Measurements from ENCODE around the gene GLA. TPM values are rescaled to one million over a fixed set of nuclear protein-coding genes. Genes with fewer than 3 reads are reported as not detected.

The GLA gene
- total and polyA plus RNA-seq, 9 of the 15 experiments (the other 6 are each of a cell fraction or from before 2014, with no cell fraction given), result 41.7 to 146 (median 73.8) TPM

GRCh38 chrX:101383679-101384205 is 24.0 kb downstream of the GLA start (continued):
- TF ChIP-seq BRF1 (IDR thresholded peaks at IDR 0.05; ENCODE audit: borderline replicate concordance, extremely low read depth, insufficient read length) (no peak), SMARCE1 (IDR thresholded peaks at IDR 0.05) (0 out of 2 replicates have a peak, but pooled peaks have one; percentile 25), GTF2E2 (tag; IDR thresholded peaks at IDR 0.05) (no peak), MNT (conservative IDR thresholded peaks at IDR 0.05) (0 out of 4 replicates have a peak, but pooled peaks of 1 of the 2 experiments have one; percentile 19), ESRRA (IDR thresholded peaks at IDR 0.05; ENCODE audit: borderline replicate concordance, low read depth) (no peak), TCF7 (IDR thresholded peaks at IDR 0.05; ENCODE audit: borderline replicate concordance) (no peak), MYC (IDR thresholded peaks at IDR 0.05; ENCODE audit: low read depth, low read length) (0 out of 2 replicates have a peak, but pooled peaks have one; percentile 23), MYC (CRISPR knock-in tag; IDR thresholded peaks at IDR 0.05; ENCODE audit: borderline replicate concordance, low read depth) (no peak)

- Histone ChIP-seq H2AFZ (ENCODE audit: low read depth, low read length) (no peak overlapping the region), H3K9me1 (ENCODE audit: control insufficient read depth, insufficient read depth, low read length) (no peaks in the 10 kb centered on the region), H3K27me3 (ENCODE audit: control insufficient read depth in 2 of 2, insufficient read depth in 2 of 2, low read length in 2 of 2) (no peaks in the 10 kb centered on the region), H3K36me3 (ENCODE audit: control insufficient read depth, insufficient read depth, low read length) (peaks cover 14% of the 10 kb centered on the region; the same call in 1 of the 3 replicates), H3K4me2 (ENCODE audit: insufficient read depth, low read length) (no peak overlapping the region), H3K27ac (ENCODE audit: extremely low read depth, low read depth, low read length) (no peak overlapping the region), H3K4me1 (replicated peaks in 1 of 2; ENCODE audit: control insufficient read depth in 2 of 2, insufficient read depth in 2 of 2, low read length in 2 of 2) (peaks cover 0 to 5% of the 10 kb centered on the region in 2 experiments; a peak in 2 of 5 replicates), H4K20me1 (replicated peaks; ENCODE audit: control insufficient read depth, insufficient read depth, low read length) (no peaks in the 10 kb centered on the region), H3K9ac (ENCODE audit: insufficient read depth in 1 of 2, low read depth in 2 of 2, low read length in 2 of 2) (no peak overlapping the region), H3K79me2 (ENCODE audit: control insufficient read depth, insufficient read depth, low read length) (peaks cover 18% of the 10 kb centered on the region), H3K9me3 (replicated peaks; ENCODE audit: control insufficient read depth, insufficient read depth, low read depth, low read length) (no peaks in the 10 kb centered on the region), H3K4me3 (no peak overlapping the region)
- ChIA-PET POLR2A (interaction anchor here (1.8 kb wide), 1 partner anchor 13 kb away, joined by 7 read pairs; the partner anchor contains the start of gene RPL36A), CTCF (ENCODE audit: low intra/inter-chr PET ratio) (no interaction called here)
- DNase-seq (ENCODE audit: extremely low read depth in 1 of 4, low spot score in 3 of 4) (no peak), ATAC-seq (no peak), FAIRE-seq (no peak)
- no CpG with 5 or more reads among the region's 1 CpG for WGBS (ENCODE audit: insufficient coverage, low coverage, missing lambda C conversion rate)
- intact Hi-C loops (cut with micrococcal nuclease), result no loop called here
- in situ Hi-C loops (cut with MboI), result no loop called here
- TF ChIP-seq TCF15 (CRISPR knock-in tag; IDR thresholded peaks at IDR 0.05) (no peak), AFF1 (IDR thresholded peaks at IDR 0.05; ENCODE audit: low read depth in 1 of 2, partially characterized antibody in 2 of 2) (no peak), PYGO2 (tag; IDR thresholded peaks at IDR 0.05) (no peak)
- no TSS peak for BruUV-seq (replicated peaks)
These were observed 30.2 kb downstream of the GLA start for GRCh38 chrX:101377547-101377946.

All from K562 (cell line).